HEK293 (cell line): ENCODE measurements around the gene NLGN1.

Experiments
- ATF2 ChIP-seq: fragments of 450-650 bp; formaldehyde crosslinking; IDR thresholded peaks from 2 replicates; pipeline ENCODE4 v1.5.1; 2016; ENCODE audit warnings: missing biosample characterization, missing genetic modification characterization, low read depth
- CTCF ChIP-seq: fragments of 450-650 bp; formaldehyde crosslinking; IDR thresholded peaks from 2 replicates; pipeline ENCODE4 v1.5.1; 2016; ENCODE audit warnings: missing biosample characterization, missing genetic modification characterization
- PATZ1 ChIP-seq: fragments of 450-650 bp; formaldehyde crosslinking; IDR thresholded peaks from 2 replicates; pipeline ENCODE4 v1.5.1; 2016; ENCODE audit warnings: missing biosample characterization, missing genetic modification characterization
- PBX3 ChIP-seq: sonication (generic); formaldehyde crosslinking; IDR thresholded peaks from 2 replicates; pipeline ENCODE4 v1.8.1; 2022; ENCODE audit warnings: mild to moderate bottlenecking, moderate library complexity, missing genetic modification reagents
- TRIM28 ChIP-seq: IDR thresholded peaks from 2 replicates; pipeline ENCODE4 v1.6.1; 2011; ENCODE audit warnings: low read length, control low read depth, borderline replicate concordance
- WT1 ChIP-seq: fragments of 450-650 bp; formaldehyde crosslinking; IDR thresholded peaks from 2 replicates; pipeline ENCODE4 v1.5.1; 2016; ENCODE audit warnings: missing biosample characterization, missing genetic modification characterization
- YY1 ChIP-seq: fragments of 450-650 bp; formaldehyde crosslinking; IDR thresholded peaks from 2 replicates; pipeline ENCODE4 v1.5.1; 2018; ENCODE audit warnings: missing biosample characterization, missing genetic modification characterization
- ZNF157 ChIP-seq: fragments of 450-650 bp; formaldehyde crosslinking; IDR thresholded peaks from 2 replicates; pipeline ENCODE4 v1.5.1; 2016; ENCODE audit warnings: missing biosample characterization, missing genetic modification characterization
- ZNF311 ChIP-seq: fragments of 450-650 bp; formaldehyde crosslinking; IDR thresholded peaks from 2 replicates; pipeline ENCODE4 v1.5.1; 2017; ENCODE audit warnings: missing biosample characterization, missing genetic modification characterization, borderline replicate concordance
- ZNF37A ChIP-seq: fragments of 450-650 bp; IDR thresholded peaks from 2 replicates; pipeline ENCODE4 v1.5.1; 2018; ENCODE audit warnings: missing biosample characterization, missing genetic modification characterization
- ZNF558 ChIP-seq: fragments of 450-650 bp; formaldehyde crosslinking; IDR thresholded peaks from 2 replicates; pipeline ENCODE4 v1.5.1; 2016; ENCODE audit warnings: missing biosample characterization, missing genetic modification characterization
- ZNF660 ChIP-seq: fragments of 450-650 bp; IDR thresholded peaks from 2 replicates; pipeline ENCODE4 v1.5.1; 2018; ENCODE audit warnings: missing biosample characterization, mild to moderate bottlenecking, missing genetic modification characterization
- ZNF777 ChIP-seq: fragments of 450-650 bp; formaldehyde crosslinking; IDR thresholded peaks from 2 replicates; pipeline ENCODE4 v1.5.1; 2017; ENCODE audit warnings: missing biosample characterization, missing genetic modification characterization, borderline replicate concordance
- ZSCAN30 ChIP-seq: fragments of 450-650 bp; IDR thresholded peaks from 2 replicates; pipeline ENCODE4 v1.5.1; 2018; ENCODE audit warnings: missing biosample characterization, mild to moderate bottlenecking, missing genetic modification characterization, moderate library complexity

- TF ChIP-seq CTCF (tag by site-specific recombination): no peak
- no peak for TF ChIP-seq ZNF157 (tag by site-specific recombination)
- TF ChIP-seq ZNF311 (tag by site-specific recombination): no peak
- no peak for TF ChIP-seq ZNF558
- no peak for TF ChIP-seq YY1 (tag by site-specific recombination)
- TF ChIP-seq ZNF777 (tag by site-specific recombination): no peak
- TF ChIP-seq PATZ1 (tag by site-specific recombination): no peak
- no peak for TF ChIP-seq ATF2 (tag by site-specific recombination)
- TF ChIP-seq TRIM28: no peak
- TF ChIP-seq WT1 (tag by site-specific recombination): no peak
- TF ChIP-seq ZNF660 (tag by site-specific recombination): no peak
- no peak for TF ChIP-seq ZSCAN30 (tag by site-specific recombination)
- TF ChIP-seq ZNF37A (tag by site-specific recombination): no peak
- no peak for TF ChIP-seq PBX3
Observed at GRCh38 chr3:174016186-174016585, 618.6 kb downstream of the NLGN1 start.
